Activated B cell treated with CpG ODN at 0.5 μM for 24 hours (primary cell): ENCODE results near the gene CD96. TPM values are rescaled to one million over a fixed set of nuclear protein-coding genes. Genes with fewer than 3 reads are reported as not detected.

Source experiments
- ATAC-seq: fragments of 200-7000 bp; cut with Tn5 transposase; one replicate; pipeline ENCODE4 v1.10.0; 2021; ENCODE audit warnings: low read depth, mild to moderate bottlenecking, moderate library complexity
- CTCF ChIA-PET: fragments of 350-600 bp; sonication (Branson Sonifier 250); formaldehyde crosslinking; loops from one replicate; lab custom pipeline; 2021; ENCODE audit warnings: antibody characterized with exemption; lab: Charles Lee
- POLR2A ChIA-PET: fragments of 350-600 bp; sonication (Branson Sonifier 250); formaldehyde crosslinking; loops from one replicate; lab custom pipeline; 2021; ENCODE audit warnings: antibody characterized with exemption; lab: Charles Lee
- DNase-seq: peaks from one replicate; pipeline ENCODE4 v3.0.0; 2022
- H3K27ac Mint-ChIP-seq: one replicate; pipeline ENCODE4 v1.8.0; 2020; ENCODE audit warnings: mixed read lengths
- H3K27me3 Mint-ChIP-seq: one replicate; pipeline ENCODE4 v1.8.0; 2021; ENCODE audit warnings: mixed read lengths
- H3K36me3 Mint-ChIP-seq: one replicate; pipeline ENCODE4 v1.8.0; 2021; ENCODE audit warnings: low read depth, mixed read lengths
- H3K4me1 Mint-ChIP-seq: one replicate; pipeline ENCODE4 v1.8.0; 2021; ENCODE audit warnings: mixed read lengths
- H3K4me3 Mint-ChIP-seq: one replicate; pipeline ENCODE4 v1.8.0; 2020; ENCODE audit warnings: mild to moderate bottlenecking, mixed read lengths
- H3K9me3 Mint-ChIP-seq: one replicate; pipeline ENCODE4 v1.8.0; 2020; ENCODE audit warnings: mixed read lengths
- intact Hi-C: fragments of 100-400 bp; cut with micrococcal nuclease; formaldehyde crosslinking; loops from one replicate; pipeline ENCODE4 v1.15.1; 2024
- total RNA-seq: library from RNA; stranded (reverse); gene quantifications from 2 replicates; pipeline ENCODE4 v1.2.3, GENCODE V29; 2022
- TF ChIP-seq, protein P1 (sequence below): fragments of 200-600 bp; IDR thresholded peaks from one replicate; pipeline ENCODE4 v1.8.0; 2022; ENCODE audit warnings: antibody characterized with exemption, mild to moderate bottlenecking

The CD96 gene
- total RNA-seq, 1 donor from 2014 or later: 34.3 TPM

DNA sequence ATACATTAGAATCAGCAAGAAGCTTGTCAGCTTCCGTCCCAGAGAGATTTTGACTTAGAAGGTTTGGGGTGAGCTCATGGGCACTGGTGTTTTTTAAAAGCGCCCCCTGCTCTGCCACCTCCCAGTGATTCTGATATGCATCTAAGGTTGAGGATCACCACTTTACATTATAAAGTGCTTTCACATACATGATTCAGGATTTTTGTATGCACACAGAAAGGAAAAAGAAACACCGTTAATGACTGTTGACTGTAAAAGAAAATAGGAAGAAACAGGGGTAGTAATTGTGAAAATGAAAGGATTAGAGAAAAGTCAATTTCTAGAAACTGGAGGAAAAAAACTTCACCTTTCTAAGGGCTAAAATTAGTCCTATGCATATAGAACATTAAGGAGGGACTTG lies 158.1 kb downstream of the CD96 start:
- Mint-ChIP-seq H3K27ac (no peak overlapping the region), H3K4me1 (peaks cover 24% of the 10 kb centered on the region), H3K4me3 (peak overlapping the region; percentile 36), H3K36me3 (no peaks in the 10 kb centered on the region), H3K27me3 (no peaks in the 10 kb centered on the region), H3K9me3 (no peaks in the 10 kb centered on the region)
- intact Hi-C loops: no loop called here
- ATAC-seq (no peak), DNase-seq (no peak)
- CTCF ChIA-PET: interaction anchor here (1.9 kb wide), 1 partner anchor 17 kb away, joined by 11 read pairs; no protein-coding TSS in a partner anchor
- POLR2A ChIA-PET: interaction anchor here (0.6 kb wide), 1 partner anchor 294 kb away, joined by 3 read pairs; no protein-coding TSS in a partner anchor
- TF ChIP-seq, protein P1, sequence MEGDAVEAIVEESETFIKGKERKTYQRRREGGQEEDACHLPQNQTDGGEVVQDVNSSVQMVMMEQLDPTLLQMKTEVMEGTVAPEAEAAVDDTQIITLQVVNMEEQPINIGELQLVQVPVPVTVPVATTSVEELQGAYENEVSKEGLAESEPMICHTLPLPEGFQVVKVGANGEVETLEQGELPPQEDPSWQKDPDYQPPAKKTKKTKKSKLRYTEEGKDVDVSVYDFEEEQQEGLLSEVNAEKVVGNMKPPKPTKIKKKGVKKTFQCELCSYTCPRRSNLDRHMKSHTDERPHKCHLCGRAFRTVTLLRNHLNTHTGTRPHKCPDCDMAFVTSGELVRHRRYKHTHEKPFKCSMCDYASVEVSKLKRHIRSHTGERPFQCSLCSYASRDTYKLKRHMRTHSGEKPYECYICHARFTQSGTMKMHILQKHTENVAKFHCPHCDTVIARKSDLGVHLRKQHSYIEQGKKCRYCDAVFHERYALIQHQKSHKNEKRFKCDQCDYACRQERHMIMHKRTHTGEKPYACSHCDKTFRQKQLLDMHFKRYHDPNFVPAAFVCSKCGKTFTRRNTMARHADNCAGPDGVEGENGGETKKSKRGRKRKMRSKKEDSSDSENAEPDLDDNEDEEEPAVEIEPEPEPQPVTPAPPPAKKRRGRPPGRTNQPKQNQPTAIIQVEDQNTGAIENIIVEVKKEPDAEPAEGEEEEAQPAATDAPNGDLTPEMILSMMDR: no peak

DNA sequence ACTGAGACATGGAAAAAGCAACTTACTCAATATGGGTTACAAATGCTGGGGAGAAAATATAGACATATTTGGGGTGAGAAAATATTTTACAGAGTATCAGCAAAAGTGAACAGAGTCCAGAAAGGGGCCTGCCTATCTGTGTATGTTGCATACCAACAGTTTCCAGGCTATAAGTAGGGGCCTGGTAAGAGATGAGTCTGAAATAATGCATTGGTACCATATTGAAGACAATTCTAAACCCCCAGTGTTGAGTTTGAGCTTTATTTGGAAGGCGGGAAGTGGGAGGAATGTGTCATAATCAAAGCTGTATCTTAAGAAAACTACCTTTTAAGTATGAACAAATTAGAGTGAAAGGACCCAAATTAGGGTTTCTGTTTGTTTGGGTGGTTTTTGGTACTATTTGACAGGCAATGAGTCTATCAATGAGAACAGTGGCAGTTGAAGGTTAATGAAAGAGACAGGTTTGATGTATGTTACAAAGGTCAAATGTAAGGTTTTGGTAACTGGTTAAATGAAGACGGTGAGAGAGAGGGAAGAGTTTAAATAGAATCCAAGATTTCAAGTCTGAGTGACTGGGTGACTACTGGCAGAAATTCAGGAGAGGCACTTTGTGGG lies 159.4 kb downstream of the CD96 start:
- no peak for DNase-seq
- H3K4me1 Mint-ChIP-seq: peaks cover 19% of the 10 kb centered on the region
- no peaks in the 10 kb centered on the region for H3K36me3 Mint-ChIP-seq
- no peaks in the 10 kb centered on the region for H3K27me3 Mint-ChIP-seq
- CTCF ChIA-PET: no interaction called here
- H3K27ac Mint-ChIP-seq: no peak overlapping the region
- no peaks in the 10 kb centered on the region for H3K9me3 Mint-ChIP-seq
- intact Hi-C loops: no loop called here
- TF ChIP-seq, protein P1: no peak
- POLR2A ChIA-PET: no interaction called here
- H3K4me3 Mint-ChIP-seq: no peak overlapping the region
- ATAC-seq: no peak

Other genes with a start within 250 kb of the CD96 start
- gene ZBED2, start 53.1 kb downstream of the CD96 start, total RNA-seq: 4.6 and 5.3 TPM in 2 replicates
- gene PLCXD2, start 132.5 kb downstream of the CD96 start, total RNA-seq: 6.1 and 7.2 TPM in 2 replicates